HEK293 (cell line): ENCODE measurements around the gene NR2C2AP.

Source experiments
- CTCF ChIA-PET: fragments of 350-600 bp; formaldehyde crosslinking; extraction: SDS; loops from one replicate; lab custom pipeline; 2021; ENCODE audit warnings: antibody characterized with exemption; lab: Yijun Ruan, JAX
- POLR2A ChIA-PET: fragments of 300-600 bp; formaldehyde crosslinking; extraction: SDS; loops from one replicate; lab custom pipeline; 2020; ENCODE audit warnings: antibody characterized with exemption, inconsistent platforms; lab: Yijun Ruan, JAX
- H3K27ac ChIP-seq: fragments of 200-500 bp; sonication (Bioruptor generic); 2 replicates; pipeline ENCODE4 v1.5.1; 2014; ENCODE audit warnings: low read depth, low read length, control low read depth, inconsistent platforms; ENCODE audit errors: extremely low read depth
- H3K36me3 ChIP-seq, 2 experiments: fragments of 200-500 bp in 1 of 2; sonication (Bioruptor generic) in 1 of 2; 1 replicate in 1 of 2; 2 replicates in 1 of 2; pipeline ENCODE4 v1.5.1; 2014 to 2017; ENCODE audit warnings: inconsistent platforms in 2 of 2, low read length in 2 of 2; ENCODE audit not compliant: control insufficient read depth in 2 of 2, insufficient read depth in 1 of 2
- H3K4me1 ChIP-seq: fragments of 200-500 bp; sonication (Bioruptor generic); 2 replicates; pipeline ENCODE4 v1.5.1; 2014; ENCODE audit warnings: mild to moderate bottlenecking, low read length, inconsistent platforms; ENCODE audit not compliant: control insufficient read depth, insufficient read depth
- H3K4me3 ChIP-seq: 2 replicates; pipeline ENCODE4 v1.5.1; 2011; ENCODE audit warnings: low read depth, mild to moderate bottlenecking, control low read depth, low read length, moderate library complexity
- H3K9me3 ChIP-seq: fragments of 200-500 bp; sonication (Bioruptor generic); 2 replicates; pipeline ENCODE4 v1.5.1; 2014; ENCODE audit warnings: low read depth, low read length, inconsistent platforms; ENCODE audit not compliant: control insufficient read depth, insufficient read depth
- HOXD13 ChIP-seq: sonication (generic); formaldehyde crosslinking; IDR thresholded peaks from 2 replicates; pipeline ENCODE4 v1.8.0; 2022; ENCODE audit warnings: missing genetic modification reagents, borderline replicate concordance
- KLF17 ChIP-seq: fragments of 450-650 bp; formaldehyde crosslinking; IDR thresholded peaks from 2 replicates; pipeline ENCODE4 v1.5.1; 2016; ENCODE audit warnings: missing biosample characterization, missing genetic modification characterization
- KLF7 ChIP-seq: fragments of 450-650 bp; formaldehyde crosslinking; IDR thresholded peaks from 2 replicates; pipeline ENCODE4 v1.5.1; 2016; ENCODE audit warnings: missing biosample characterization, missing genetic modification characterization, borderline replicate concordance
- SP7 ChIP-seq: fragments of 450-650 bp; formaldehyde crosslinking; IDR thresholded peaks from 2 replicates; pipeline ENCODE4 v1.5.1; 2016; ENCODE audit warnings: missing biosample characterization, missing genetic modification characterization
- TCF7L2 ChIP-seq: IDR thresholded peaks from 2 replicates; pipeline ENCODE4 v1.6.1; 2011; ENCODE audit warnings: low read depth, mild to moderate bottlenecking, inconsistent platforms, low read length, moderate library complexity, borderline replicate concordance
- TRIM28 ChIP-seq: IDR thresholded peaks from 2 replicates; pipeline ENCODE4 v1.6.1; 2011; ENCODE audit warnings: low read length, control low read depth, borderline replicate concordance
- ZBTB26 ChIP-seq: fragments of 450-650 bp; formaldehyde crosslinking; optimal IDR thresholded peaks from 2 replicates; pipeline ENCODE3; 2016; ENCODE audit warnings: missing biosample characterization, mild to moderate bottlenecking, missing genetic modification characterization
- ZNF133 ChIP-seq: fragments of 450-650 bp; formaldehyde crosslinking; IDR thresholded peaks from 2 replicates; pipeline ENCODE4 v1.5.1; 2016; ENCODE audit warnings: missing biosample characterization, missing genetic modification characterization
- ZNF138 ChIP-seq: fragments of 450-650 bp; formaldehyde crosslinking; IDR thresholded peaks from 2 replicates; pipeline ENCODE4 v1.5.1; 2016; ENCODE audit warnings: missing biosample characterization, missing genetic modification characterization, borderline replicate concordance
- ZNF146 ChIP-seq: fragments of 450-650 bp; formaldehyde crosslinking; IDR thresholded peaks from 2 replicates; pipeline ENCODE4 v1.5.1; 2016; ENCODE audit warnings: missing biosample characterization, missing genetic modification characterization
- ZNF155 ChIP-seq: fragments of 450-650 bp; formaldehyde crosslinking; IDR thresholded peaks from 2 replicates; pipeline ENCODE4 v1.5.1; 2016; ENCODE audit warnings: missing biosample characterization, missing genetic modification characterization
- ZNF157 ChIP-seq: fragments of 450-650 bp; formaldehyde crosslinking; IDR thresholded peaks from 2 replicates; pipeline ENCODE4 v1.5.1; 2016; ENCODE audit warnings: missing biosample characterization, missing genetic modification characterization
- ZNF169 ChIP-seq: fragments of 450-650 bp; formaldehyde crosslinking; IDR thresholded peaks from 2 replicates; pipeline ENCODE4 v1.5.1; 2016; ENCODE audit warnings: missing biosample characterization, missing genetic modification characterization
- ZNF19 ChIP-seq: fragments of 450-650 bp; formaldehyde crosslinking; IDR thresholded peaks from 2 replicates; pipeline ENCODE4; 2016; ENCODE audit warnings: missing biosample characterization, missing genetic modification characterization, low read depth
- ZNF223 ChIP-seq: fragments of 450-650 bp; formaldehyde crosslinking; IDR thresholded peaks from 2 replicates; pipeline ENCODE4 v1.5.1; 2016; ENCODE audit warnings: missing biosample characterization, missing genetic modification characterization
- ZNF248 ChIP-seq: fragments of 450-650 bp; formaldehyde crosslinking; IDR thresholded peaks from 2 replicates; pipeline ENCODE4 v1.5.1; 2017; ENCODE audit warnings: missing biosample characterization, missing genetic modification characterization
- ZNF311 ChIP-seq: fragments of 450-650 bp; formaldehyde crosslinking; IDR thresholded peaks from 2 replicates; pipeline ENCODE4 v1.5.1; 2017; ENCODE audit warnings: missing biosample characterization, missing genetic modification characterization, borderline replicate concordance
- ZNF404 ChIP-seq: fragments of 450-650 bp; formaldehyde crosslinking; IDR thresholded peaks from 2 replicates; pipeline ENCODE4 v1.5.1; 2017; ENCODE audit warnings: missing biosample characterization, missing genetic modification characterization
- ZNF48 ChIP-seq: fragments of 450-650 bp; formaldehyde crosslinking; IDR thresholded peaks from 2 replicates; pipeline ENCODE4 v1.5.1; 2016; ENCODE audit warnings: missing biosample characterization, missing genetic modification characterization
- ZNF510 ChIP-seq: fragments of 450-650 bp; formaldehyde crosslinking; IDR thresholded peaks from 2 replicates; pipeline ENCODE4 v1.5.1; 2018; ENCODE audit warnings: mild to moderate bottlenecking, missing genetic modification characterization, missing biosample characterization; ENCODE audit not compliant: insufficient replicate concordance
- ZNF623 ChIP-seq: fragments of 450-650 bp; formaldehyde crosslinking; IDR thresholded peaks from 2 replicates; pipeline ENCODE4 v1.5.1; 2016; ENCODE audit warnings: missing biosample characterization, missing genetic modification characterization
- ZNF660 ChIP-seq: fragments of 450-650 bp; IDR thresholded peaks from 2 replicates; pipeline ENCODE4 v1.5.1; 2018; ENCODE audit warnings: missing biosample characterization, mild to moderate bottlenecking, missing genetic modification characterization
- TF ChIP-seq, protein P1 (sequence below): sonication (generic); formaldehyde crosslinking; IDR thresholded peaks from 2 replicates; pipeline ENCODE4 v1.8.1; 2022; ENCODE audit warnings: mild to moderate bottlenecking, moderate library complexity, missing genetic modification reagents
- TF ChIP-seq, protein P2 (sequence below): fragments of 450-650 bp; formaldehyde crosslinking; IDR thresholded peaks from 2 replicates; pipeline ENCODE4 v1.5.1; 2016; ENCODE audit warnings: missing biosample characterization, missing genetic modification characterization
- TF ChIP-seq, protein P3 (sequence below): fragments of 450-650 bp; formaldehyde crosslinking; conservative IDR thresholded peaks from 2 replicates; pipeline ENCODE4 v1.5.1; 2016; ENCODE audit warnings: low read depth, missing biosample characterization, missing genetic modification characterization
- TF ChIP-seq, protein P4 (sequence below): fragments of 450-650 bp; formaldehyde crosslinking; IDR thresholded peaks from 2 replicates; pipeline ENCODE4 v1.5.1; 2016; ENCODE audit warnings: missing biosample characterization, missing genetic modification characterization

NR2C2AP gene

GRCh38 chr19:19152668-19153384 is 50.4 kb downstream of the NR2C2AP start:
- no peaks in the 10 kb centered on the region for H3K4me1 ChIP-seq
- H3K9me3 ChIP-seq: no peaks in the 10 kb centered on the region
- peaks cover 0 to 5% of the 10 kb centered on the region in 2 experiments; a peak in 2 of 3 replicates for H3K36me3 ChIP-seq
- H3K4me3 ChIP-seq: no peak overlapping the region
- TF ChIP-seq ZNF146 (no peak), KLF7 (tag by site-specific recombination) (no peak), ZNF133 (tag by site-specific recombination) (no peak), ZNF157 (tag by site-specific recombination) (no peak), ZNF660 (no peak), ZNF248 (no peak), TCF7L2 (no peak)
- TF ChIP-seq, protein P1, sequence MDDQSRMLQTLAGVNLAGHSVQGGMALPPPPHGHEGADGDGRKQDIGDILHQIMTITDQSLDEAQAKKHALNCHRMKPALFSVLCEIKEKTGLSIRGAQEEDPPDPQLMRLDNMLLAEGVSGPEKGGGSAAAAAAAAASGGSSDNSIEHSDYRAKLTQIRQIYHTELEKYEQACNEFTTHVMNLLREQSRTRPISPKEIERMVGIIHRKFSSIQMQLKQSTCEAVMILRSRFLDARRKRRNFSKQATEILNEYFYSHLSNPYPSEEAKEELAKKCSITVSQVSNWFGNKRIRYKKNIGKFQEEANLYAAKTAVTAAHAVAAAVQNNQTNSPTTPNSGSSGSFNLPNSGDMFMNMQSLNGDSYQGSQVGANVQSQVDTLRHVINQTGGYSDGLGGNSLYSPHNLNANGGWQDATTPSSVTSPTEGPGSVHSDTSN: no peak
- TF ChIP-seq, protein P2, sequence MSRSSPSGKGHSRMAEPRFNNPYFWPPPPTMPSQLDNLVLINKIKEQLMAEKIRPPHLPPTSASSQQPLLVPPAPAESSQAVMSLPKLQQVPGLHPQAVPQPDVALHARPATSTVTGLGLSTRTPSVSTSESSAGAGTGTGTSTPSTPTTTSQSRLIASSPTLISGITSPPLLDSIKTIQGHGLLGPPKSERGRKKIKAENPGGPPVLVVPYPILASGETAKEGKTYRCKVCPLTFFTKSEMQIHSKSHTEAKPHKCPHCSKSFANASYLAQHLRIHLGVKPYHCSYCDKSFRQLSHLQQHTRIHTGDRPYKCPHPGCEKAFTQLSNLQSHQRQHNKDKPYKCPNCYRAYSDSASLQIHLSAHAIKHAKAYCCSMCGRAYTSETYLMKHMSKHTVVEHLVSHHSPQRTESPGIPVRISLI (tag by site-specific recombination): no peak
- CTCF ChIA-PET: interaction anchor here (1.1 to 1.6 kb wide), 2 partner anchors 13 to 22 kb away, joined by 6 to 7 read pairs; no protein-coding TSS in a partner anchor
- no peak overlapping the region for H3K27ac ChIP-seq
- POLR2A ChIA-PET: no interaction called here

- H3K4me3 ChIP-seq: no peak overlapping the region
- CTCF ChIA-PET: interaction anchor here (0.6 kb wide), 1 partner anchor 23 kb away, joined by 5 read pairs; no protein-coding TSS in a partner anchor
- H3K36me3 ChIP-seq: peaks cover 0 to 5% of the 10 kb centered on the region in 2 experiments; a peak in 2 of 3 replicates
- no peaks in the 10 kb centered on the region for H3K9me3 ChIP-seq
- H3K27ac ChIP-seq: no peak overlapping the region
- no peaks in the 10 kb centered on the region for H3K4me1 ChIP-seq
- POLR2A ChIA-PET: interaction anchor here (0.5 kb wide), 1 partner anchor 29 kb away, joined by 4 read pairs; no protein-coding TSS in a partner anchor
- TF ChIP-seq ZNF48 (tag by site-specific recombination) (no peak), ZNF138 (tag by site-specific recombination) (no peak), KLF17 (tag by site-specific recombination) (no peak), ZNF169 (tag by site-specific recombination) (no peak), ZNF311 (no peak), ZBTB26 (no peak), ZNF623 (tag by site-specific recombination) (no peak), TRIM28 (no peak), ZNF19 (no peak), ZNF155 (no peak), SP7 (no peak), ZNF404 (tag by site-specific recombination) (no peak), HOXD13 (CRISPR knock-in tag) (no peak), ZNF223 (tag by site-specific recombination) (no peak), ZNF510 (tag by site-specific recombination) (no peak)
- TF ChIP-seq, protein P3, sequence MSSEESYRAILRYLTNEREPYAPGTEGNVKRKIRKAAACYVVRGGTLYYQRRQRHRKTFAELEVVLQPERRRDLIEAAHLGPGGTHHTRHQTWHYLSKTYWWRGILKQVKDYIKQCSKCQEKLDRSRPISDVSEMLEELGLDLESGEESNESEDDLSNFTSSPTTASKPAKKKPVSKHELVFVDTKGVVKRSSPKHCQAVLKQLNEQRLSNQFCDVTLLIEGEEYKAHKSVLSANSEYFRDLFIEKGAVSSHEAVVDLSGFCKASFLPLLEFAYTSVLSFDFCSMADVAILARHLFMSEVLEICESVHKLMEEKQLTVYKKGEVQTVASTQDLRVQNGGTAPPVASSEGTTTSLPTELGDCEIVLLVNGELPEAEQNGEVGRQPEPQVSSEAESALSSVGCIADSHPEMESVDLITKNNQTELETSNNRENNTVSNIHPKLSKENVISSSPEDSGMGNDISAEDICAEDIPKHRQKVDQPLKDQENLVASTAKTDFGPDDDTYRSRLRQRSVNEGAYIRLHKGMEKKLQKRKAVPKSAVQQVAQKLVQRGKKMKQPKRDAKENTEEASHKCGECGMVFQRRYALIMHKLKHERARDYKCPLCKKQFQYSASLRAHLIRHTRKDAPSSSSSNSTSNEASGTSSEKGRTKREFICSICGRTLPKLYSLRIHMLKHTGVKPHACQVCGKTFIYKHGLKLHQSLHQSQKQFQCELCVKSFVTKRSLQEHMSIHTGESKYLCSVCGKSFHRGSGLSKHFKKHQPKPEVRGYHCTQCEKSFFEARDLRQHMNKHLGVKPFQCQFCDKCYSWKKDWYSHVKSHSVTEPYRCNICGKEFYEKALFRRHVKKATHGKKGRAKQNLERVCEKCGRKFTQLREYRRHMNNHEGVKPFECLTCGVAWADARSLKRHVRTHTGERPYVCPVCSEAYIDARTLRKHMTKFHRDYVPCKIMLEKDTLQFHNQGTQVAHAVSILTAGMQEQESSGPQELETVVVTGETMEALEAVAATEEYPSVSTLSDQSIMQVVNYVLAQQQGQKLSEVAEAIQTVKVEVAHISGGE (tag by site-specific recombination): no peak
- TF ChIP-seq, protein P4, sequence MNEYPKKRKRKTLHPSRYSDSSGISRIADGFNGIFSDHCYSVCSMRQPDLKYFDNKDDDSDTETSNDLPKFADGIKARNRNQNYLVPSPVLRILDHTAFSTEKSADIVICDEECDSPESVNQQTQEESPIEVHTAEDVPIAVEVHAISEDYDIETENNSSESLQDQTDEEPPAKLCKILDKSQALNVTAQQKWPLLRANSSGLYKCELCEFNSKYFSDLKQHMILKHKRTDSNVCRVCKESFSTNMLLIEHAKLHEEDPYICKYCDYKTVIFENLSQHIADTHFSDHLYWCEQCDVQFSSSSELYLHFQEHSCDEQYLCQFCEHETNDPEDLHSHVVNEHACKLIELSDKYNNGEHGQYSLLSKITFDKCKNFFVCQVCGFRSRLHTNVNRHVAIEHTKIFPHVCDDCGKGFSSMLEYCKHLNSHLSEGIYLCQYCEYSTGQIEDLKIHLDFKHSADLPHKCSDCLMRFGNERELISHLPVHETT (tag by site-specific recombination): no peak
These were observed 51.8 kb downstream of the NR2C2AP start for GRCh38 chr19:19151418-19151817.
